Measurements from ENCODE around the gene RXRB.

GRCh38 chr6:33203443-33204164 lies 3.1 kb upstream of the RXRB start:
- no peak for TF ChIP-seq EZH2 (IDR thresholded peaks at IDR 0.05; ENCODE audit: low read length)
- no peak for TF ChIP-seq CTCF (optimal IDR thresholded peaks at IDR 0.05 in 1 of 3, IDR thresholded peaks at IDR 0.05 in 1 of 3, conservative IDR thresholded peaks at IDR 0.05 in 1 of 3; ENCODE audit: extremely low read depth in 1 of 3, insufficient read depth in 2 of 3, low read length in 3 of 3)

Measured in keratinocyte (primary cell).